ENCODE measurements around the gene COL24A1.

GRCh38 chr1:86155807-86156565, 586 bp downstream of the COL24A1 start:
- TF ChIP-seq, protein P1, sequence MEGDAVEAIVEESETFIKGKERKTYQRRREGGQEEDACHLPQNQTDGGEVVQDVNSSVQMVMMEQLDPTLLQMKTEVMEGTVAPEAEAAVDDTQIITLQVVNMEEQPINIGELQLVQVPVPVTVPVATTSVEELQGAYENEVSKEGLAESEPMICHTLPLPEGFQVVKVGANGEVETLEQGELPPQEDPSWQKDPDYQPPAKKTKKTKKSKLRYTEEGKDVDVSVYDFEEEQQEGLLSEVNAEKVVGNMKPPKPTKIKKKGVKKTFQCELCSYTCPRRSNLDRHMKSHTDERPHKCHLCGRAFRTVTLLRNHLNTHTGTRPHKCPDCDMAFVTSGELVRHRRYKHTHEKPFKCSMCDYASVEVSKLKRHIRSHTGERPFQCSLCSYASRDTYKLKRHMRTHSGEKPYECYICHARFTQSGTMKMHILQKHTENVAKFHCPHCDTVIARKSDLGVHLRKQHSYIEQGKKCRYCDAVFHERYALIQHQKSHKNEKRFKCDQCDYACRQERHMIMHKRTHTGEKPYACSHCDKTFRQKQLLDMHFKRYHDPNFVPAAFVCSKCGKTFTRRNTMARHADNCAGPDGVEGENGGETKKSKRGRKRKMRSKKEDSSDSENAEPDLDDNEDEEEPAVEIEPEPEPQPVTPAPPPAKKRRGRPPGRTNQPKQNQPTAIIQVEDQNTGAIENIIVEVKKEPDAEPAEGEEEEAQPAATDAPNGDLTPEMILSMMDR (IDR thresholded peaks at IDR 0.05) = no peak
- TF ChIP-seq EZH2 (IDR thresholded peaks at IDR 0.05; ENCODE audit: borderline replicate concordance, insufficient read depth, low read depth, low read length, poor library complexity, severe bottlenecking) = no peak
